ENCODE results near the gene ARHGEF12.

- TF ChIP-seq EZH2 (IDR thresholded peaks at IDR 0.05) (no peak), POLR2AphosphoS5 (IDR thresholded peaks at IDR 0.05; ENCODE audit: borderline replicate concordance, low read depth, low read length) (no peak)
Observed at GRCh38 chr11:120489799-120490198, 153.6 kb downstream of the ARHGEF12 start.

Measured in SK-N-MC (cell line).